K562 (cell line): Measurements from ENCODE around the gene RASGRP1. TPM values are rescaled to one million over a fixed set of nuclear protein-coding genes. Genes with fewer than 3 reads are reported as not detected.

Experiments used
- ATAC-seq: fragments of 200-7000 bp; cut with Tn5 transposase; 3 replicates; pipeline ENCODE4 v1.9.1; 2020; ENCODE audit warnings: moderate library complexity
- BruUV-seq: library from RNA; stranded (reverse); fragments of 400-500 nt; replicated peaks from 2 replicates; lab custom pipeline; 2021; lab: Mats Ljungman, UMichigan
- CTCF ChIA-PET: fragments of 300-600 bp; formaldehyde crosslinking; extraction: SDS; loops from one replicate; lab custom pipeline; 2021; ENCODE audit warnings: low intra/inter-chr PET ratio; lab: Yijun Ruan, JAX
- POLR2A ChIA-PET: fragments of 300-600, 350-650 bp; sonication (Branson Sonifier 250); formaldehyde crosslinking; extraction: SDS; loops from one replicate; lab custom pipeline; 2021; ENCODE audit warnings: antibody characterized with exemption, inconsistent platforms; lab: Yijun Ruan, JAX
- DNase-seq, 4 experiments: peaks; one replicate each; pipeline versions ENCODE4 v3.0.0 to v3.0.0-alpha.2; 2011 to 2018; ENCODE audit warnings: low spot score in 3 of 4, mixed read lengths in 3 of 4; ENCODE audit errors: extremely low read depth in 1 of 4
- FAIRE-seq: peaks from 2 replicates; lab custom pipeline; 2011; peaks lifted over from hg19 to GRCh38; lab: Jason Lieb, UNC
- H2AFZ ChIP-seq: 2 replicates; pipeline ENCODE4 v1.6.0; 2011; ENCODE audit warnings: low read depth, low read length, control low read depth, inconsistent platforms
- H3K27ac ChIP-seq: fragments of 200-600 bp; 3 replicates; pipeline ENCODE4 v1.8.0; 2011; ENCODE audit warnings: low read depth, mild to moderate bottlenecking, control low read depth, inconsistent platforms, low read length, moderate library complexity, mixed read lengths; ENCODE audit errors: extremely low read depth
- H3K27me3 ChIP-seq, 2 experiments: fragments of 300-600 bp in 1 of 2; 2 replicates in 1 of 2; 3 replicates in 1 of 2; pipeline versions ENCODE4 v1.6.0 to v1.8.0; 2011; ENCODE audit warnings: inconsistent platforms in 2 of 2, low read length in 2 of 2, mild to moderate bottlenecking in 1 of 2, mixed read lengths in 1 of 2, moderate library complexity in 1 of 2; ENCODE audit not compliant: control insufficient read depth in 2 of 2, insufficient read depth in 2 of 2
- H3K36me3 ChIP-seq: fragments of 300-600 bp; 3 replicates; pipeline ENCODE4 v1.8.0; 2011; ENCODE audit warnings: mild to moderate bottlenecking, low read length, inconsistent platforms; ENCODE audit not compliant: control insufficient read depth, insufficient read depth
- H3K4me1 ChIP-seq, 2 experiments: fragments of 200-600 bp in 1 of 2; replicated peaks in 1 of 2; 2 replicates in 1 of 2; 3 replicates in 1 of 2; pipeline versions ENCODE4 v1.5.1 to v1.8.0; 2011; ENCODE audit warnings: inconsistent platforms in 2 of 2, low read length in 2 of 2, mild to moderate bottlenecking in 1 of 2, mixed read lengths in 1 of 2, moderate library complexity in 1 of 2; ENCODE audit not compliant: control insufficient read depth in 2 of 2, insufficient read depth in 2 of 2
- H3K4me2 ChIP-seq: 2 replicates; pipeline ENCODE4 v1.6.1; 2011; ENCODE audit warnings: low read length, control low read depth, inconsistent platforms, mixed read lengths; ENCODE audit not compliant: insufficient read depth
- H3K4me3 ChIP-seq: fragments of 200-600 bp; sonication (generic), shearing (Covaris generic); 2 replicates; pipeline ENCODE4 v1.5.1; 2016; ENCODE audit warnings: control low read depth, inconsistent platforms
- H3K79me2 ChIP-seq: fragments of 200-600 bp; 3 replicates; pipeline ENCODE4 v1.8.0; 2011; ENCODE audit warnings: low read length, inconsistent platforms; ENCODE audit not compliant: control insufficient read depth, insufficient read depth
- H3K9ac ChIP-seq, 2 experiments: 2 replicates each; pipeline versions ENCODE4 v1.6.0 to v1.6.1; 2011; ENCODE audit warnings: low read depth in 2 of 2, low read length in 2 of 2, control low read depth in 1 of 2, inconsistent platforms in 1 of 2, mild to moderate bottlenecking in 1 of 2, mixed read lengths in 1 of 2; ENCODE audit not compliant: insufficient read depth in 1 of 2
- H3K9me1 ChIP-seq: one replicate; pipeline ENCODE4 v1.6.0; 2011; ENCODE audit warnings: inconsistent platforms, mild to moderate bottlenecking, low read length, moderate library complexity; ENCODE audit not compliant: control insufficient read depth, insufficient read depth
- H3K9me3 ChIP-seq: replicated peaks from 2 replicates; pipeline ENCODE4 v1.5.1; 2011; ENCODE audit warnings: low read depth, low read length, inconsistent platforms; ENCODE audit not compliant: control insufficient read depth, insufficient read depth
- H4K20me1 ChIP-seq: replicated peaks from 2 replicates; pipeline ENCODE4 v1.6.1; 2011; ENCODE audit warnings: low read length, inconsistent platforms, mixed read lengths; ENCODE audit not compliant: control insufficient read depth, insufficient read depth
- CHD2 ChIP-seq: IDR thresholded peaks from 2 replicates; pipeline ENCODE4 v1.6.1; 2011; ENCODE audit warnings: low read depth, low read length
- FOXK2 ChIP-seq, 2 experiments: fragments of 450-650 bp; IDR thresholded peaks in 1 of 2; conservative IDR thresholded peaks in 1 of 2; 2 replicates each; pipeline ENCODE4 v1.6.1; 2016; ENCODE audit warnings: low read depth in 2 of 2, mild to moderate bottlenecking in 1 of 2
- NR2F6 ChIP-seq: fragments of 450-650 bp; formaldehyde crosslinking; IDR thresholded peaks from 2 replicates; pipeline ENCODE4 v1.4.0; 2020; ENCODE audit warnings: mild to moderate bottlenecking
- RBM17 ChIP-seq: fragments of 200-400 bp; formaldehyde crosslinking; IDR thresholded peaks from 2 replicates; pipeline ENCODE4 v1.6.1; 2017; ENCODE audit warnings: low read depth, mild to moderate bottlenecking, low read length, borderline replicate concordance
- STAT5A ChIP-seq: IDR thresholded peaks from 2 replicates; pipeline ENCODE4 v1.6.1; 2012; ENCODE audit warnings: low read length, inconsistent platforms, borderline replicate concordance
- TCF15 ChIP-seq: fragments of 250-450 bp; sonication (Bioruptor Pico); IDR thresholded peaks from 2 replicates; pipeline ENCODE4 v1.8.0; 2022; ENCODE audit warnings: moderate library complexity, mild to moderate bottlenecking, inconsistent platforms
- YY1 ChIP-seq, 3 experiments: IDR thresholded peaks; 2 replicates each; pipeline ENCODE4 v1.6.1; 2011; ENCODE audit warnings: low read length in 2 of 3, mild to moderate bottlenecking in 2 of 3, moderate library complexity in 2 of 3, borderline replicate concordance in 1 of 3, control low read depth in 1 of 3, low read depth in 1 of 3; ENCODE audit not compliant: insufficient read depth in 3 of 3, insufficient replicate concordance in 2 of 3, control insufficient read depth in 1 of 3, insufficient read length in 1 of 3; ENCODE audit errors: extremely low read depth in 1 of 3
- ZZZ3 ChIP-seq: fragments of 450-650 bp; IDR thresholded peaks from 2 replicates; pipeline ENCODE4 v1.6.1; 2016; ENCODE audit warnings: antibody characterized with exemption, mild to moderate bottlenecking, moderate library complexity
- WGBS: fragments of 100-300 bp; shearing (Covaris generic); methylation state at CpG from one replicate; pipeline ENCODE4 v1.1.6; 2016; ENCODE audit warnings: low coverage, mixed read lengths; ENCODE audit not compliant: insufficient coverage; ENCODE audit errors: missing lambda C conversion rate; 5-methylcytosine and 5-hydroxymethylcytosine counted together
- in situ Hi-C: fragments of 300-500 bp; cut with MboI; formaldehyde crosslinking; loops from 4 replicates; pipeline ENCODE4 v1.15.0; 2018; ENCODE audit warnings: inconsistent platforms, mixed read lengths
- intact Hi-C: fragments of 100-400 bp; cut with micrococcal nuclease; formaldehyde crosslinking; loops from 2 replicates; pipeline ENCODE4 v1.14.2; 2022
- polyA plus RNA-seq, 8 experiments: library from polyadenylated mRNA; depleted of rRNA in 4 of 8; stranded (reverse) in 5 of 8; unstranded in 3 of 8; fragments of >200 nt; fragmentation: Nextera tagmentation in 2 of 8; fragmentation: Illumina TruSeq in 1 of 8; extraction: Ambion mirVana in 2 of 8; extraction: Trizol in 1 of 8; gene quantifications; 2 replicates each; pipeline versions ENCODE4 v1.2.1 to v1.2.3, GENCODE V29; 2011 to 2014; ENCODE audit warnings: inconsistent platforms in 1 of 8, missing spikeins in 1 of 8
- total RNA-seq, 7 experiments: library from RNA; depleted of rRNA in 6 of 7; stranded (reverse); fragments of >200 nt in 6 of 7; fragmentation: Illumina TruSeq in 2 of 7; extraction: Trizol in 2 of 7; gene quantifications; 2 replicates each; pipeline versions ENCODE4 v1.2.1 to v1.2.3, GENCODE V29; 2011 to 2021; ENCODE audit warnings: low replicate concordance in 1 of 7

The RASGRP1 gene
- total and polyA plus RNA-seq, 9 of the 15 experiments (the other 6 are each of a cell fraction or from before 2014, with no cell fraction given), result 0.14 to 0.72 (median 0.31) TPM

GRCh38 chr15:38521316-38521715, 43.3 kb downstream of the RASGRP1 start:
- no peaks in the 10 kb centered on the region for H3K79me2 ChIP-seq
- in situ Hi-C loops, result no loop called here
- intact Hi-C loops, result no loop called here
- no peak overlapping the region for H3K27ac ChIP-seq
- WGBS, result 0% methylated on average over 5 of the region's 5 CpGs
- no TSS peak for BruUV-seq
- H4K20me1 ChIP-seq, result no peaks in the 10 kb centered on the region
- ATAC-seq, result no peak; the same call in 2 of the 3 replicates
- H3K9me3 ChIP-seq, result no peaks in the 10 kb centered on the region
- DNase-seq, result no peak
- H3K9me1 ChIP-seq, result no peaks in the 10 kb centered on the region
- no peak overlapping the region for H3K4me3 ChIP-seq
- H2AFZ ChIP-seq, result no peak overlapping the region
- POLR2A ChIA-PET, result interaction anchor here (1.1 kb wide), 1 partner anchor 8 kb away, joined by 5 read pairs; no protein-coding TSS in a partner anchor
- FAIRE-seq, result no peak
- H3K36me3 ChIP-seq, result no peaks in the 10 kb centered on the region
- CTCF ChIA-PET, result no interaction called here
- H3K4me2 ChIP-seq, result no peak overlapping the region
- peaks cover 0 to 4% of the 10 kb centered on the region in 2 experiments; a peak in 3 of 5 replicates for H3K27me3 ChIP-seq
- H3K9ac ChIP-seq, result no peak overlapping the region
- H3K4me1 ChIP-seq, result no peaks in the 10 kb centered on the region
- TF ChIP-seq NR2F6 (CRISPR knock-in tag) (no peak), FOXK2 (conservative IDR thresholded peaks at IDR 0.05 in 1 of 2, IDR thresholded peaks at IDR 0.05 in 1 of 2; ENCODE audit: low read depth in 2 of 2) (no peak), ZZZ3 (no peak), STAT5A (no peak), RBM17 (no peak), CHD2 (no peak), YY1 (IDR thresholded peaks at IDR 0.05; ENCODE audit: borderline replicate concordance in 1 of 3, control insufficient read depth in 1 of 3, extremely low read depth in 1 of 3, insufficient read depth in 3 of 3, insufficient read length in 1 of 3, insufficient replicate concordance in 2 of 3, low read depth in 1 of 3, low read length in 2 of 3) (no peak), TCF15 (CRISPR knock-in tag) (no peak)
